Spleen (tissue), 11 donors: ENCODE results near the gene NDE1. TPM values are rescaled to one million over a fixed set of nuclear protein-coding genes. Genes with fewer than 3 reads are reported as not detected.
"Not testable (repeated sequence)": the region's sequence is repeated elsewhere in the genome, so short reads cannot be mapped to it uniquely, and the experiment has no call there.

ENCODE experiments used
- DNase-seq: peaks from one replicate; pipeline ENCODE4 v3.0.0-alpha.2; 2020
- H3K27ac ChIP-seq, 8 donors: fragments of 200-600 bp; sonication (generic) in 7 of 8; 1 replicate in 4 of 8; 2 replicates in 4 of 8; pipeline versions ENCODE4 v1.5.0 to v1.8.0; 2016 to 2021; ENCODE audit warnings: inconsistent platforms in 4 of 8, mild to moderate bottlenecking in 4 of 8, moderate library complexity in 1 of 8
- H3K27me3 ChIP-seq, 7 donors: fragments of 200-600 bp; sonication (generic) in 6 of 7; replicated peaks in 1 of 7; 1 replicate in 4 of 7; 2 replicates in 3 of 7; pipeline versions ENCODE4 v1.5.0 to v1.8.0; 2016 to 2021; ENCODE audit warnings: inconsistent platforms in 3 of 7, mild to moderate bottlenecking in 1 of 7
- H3K36me3 ChIP-seq, 6 donors: fragments of 200-600 bp; sonication (generic) in 5 of 6; 1 replicate in 4 of 6; 2 replicates in 2 of 6; pipeline versions ENCODE4 v1.5.0 to v1.8.0; 2016 to 2021; ENCODE audit warnings: inconsistent platforms in 2 of 6
- H3K4me1 ChIP-seq, 6 donors: fragments of 200-600 bp; sonication (generic) in 5 of 6; 1 replicate in 3 of 6; 2 replicates in 3 of 6; pipeline versions ENCODE4 v1.5.0 to v1.8.0; 2016 to 2021; ENCODE audit warnings: inconsistent platforms in 3 of 6
- H3K4me3 ChIP-seq, 8 donors: fragments of 200-600 bp; sonication (generic) in 7 of 8; 1 replicate in 4 of 8; 2 replicates in 4 of 8; pipeline versions ENCODE4 v1.5.0 to v1.8.0; 2016 to 2021; ENCODE audit warnings: inconsistent platforms in 4 of 8, mild to moderate bottlenecking in 4 of 8, moderate library complexity in 2 of 8
- H3K9me3 ChIP-seq, 8 donors: fragments of 200-600 bp; sonication (generic) in 7 of 8; 1 replicate in 4 of 8; 2 replicates in 4 of 8; pipeline versions ENCODE4 v1.5.0 to v1.8.0; 2016 to 2021; ENCODE audit warnings: inconsistent platforms in 4 of 8
- CTCF ChIP-seq, 11 experiments: fragments of 200-600 bp in 7 of 11; fragments of 450-650 bp in 4 of 11; sonication (generic) in 4 of 11; IDR thresholded peaks in 8 of 11; conservative IDR thresholded peaks in 3 of 11; 1 replicate in 7 of 11; 2 replicates in 4 of 11; pipeline versions ENCODE4 v1.4.0 to v1.8.0; 2016 to 2021; ENCODE audit warnings: antibody characterized with exemption in 11 of 11, inconsistent platforms in 4 of 11, mild to moderate bottlenecking in 1 of 11
- POLR2A ChIP-seq, 3 donors: fragments of 450-650 bp; IDR thresholded peaks; one replicate each; pipeline ENCODE4 v1.5.1; 2017; ENCODE audit warnings: antibody characterized with exemption in 3 of 3, mild to moderate bottlenecking in 1 of 3
- POLR2AphosphoS5 ChIP-seq, 3 donors: sonication (generic); formaldehyde crosslinking; IDR thresholded peaks; one replicate each; pipeline ENCODE4 v1.5.1; 2017; ENCODE audit warnings: antibody characterized with exemption in 3 of 3
- WGBS, 5 donors: extraction: QIAGEN DNeasy Blood & Tissue Kit in 3 of 5; methylation state at CpG; one replicate each; pipeline versions ENCODE4 v1.1.5 to v1.1.7; 2013 to 2018; 5-methylcytosine and 5-hydroxymethylcytosine counted together
- intact Hi-C: fragments of 100-400 bp; cut with DNase I; formaldehyde crosslinking; loops from one replicate; pipeline ENCODE4 v1.15.0; 2023; ENCODE audit warnings: low total_unique reads
- polyA plus RNA-seq, 3 donors: library from polyadenylated mRNA; stranded (reverse); fragments of 200-250 nt; gene quantifications; one replicate each; pipeline ENCODE4 v1.2.1, GENCODE V29; 2013
- total RNA-seq, 7 donors: library from RNA; depleted of rRNA in 3 of 7; stranded (reverse); fragments of >200 nt in 3 of 7; fragmentation: NEBNext Ultra II Directional in 4 of 7; extraction: Animal tissue kit (Norgen Biotek cat#: 25700) in 4 of 7; gene quantifications; one replicate each; pipeline versions ENCODE4 v1.1.0 to v1.2.1, GENCODE V29; 2016 to 2021
- donor health status: healthy with polysubstance abuse.
- donor health status: DM: no; HTN: no; CAD: no; lungs with moderate emphysema.
- donor health status: DM: no; HTN: no; CAD: no.
- donor health status: Bipolar disorder and iron deficiency.
- donor health status: healthy.
- donor health status: DM: no; HTN: no; CAD: no.
- donor health status: DM: yes; HTN: yes; CAD: no.

The NDE1 gene
- total and polyA plus RNA-seq, 10 donors = 8.7 to 69.6 (median 57.5) TPM

- intact Hi-C loops = no loop called here
- no peak overlapping the region for H3K4me3 ChIP-seq
- peaks cover 7 to 100% (median 68%) of the 10 kb centered on the region in 6 donors for H3K36me3 ChIP-seq
- TF ChIP-seq POLR2A (IDR thresholded peaks at IDR 0.05) (no peak), CTCF (IDR thresholded peaks at IDR 0.05 in 8 of 11, conservative IDR thresholded peaks at IDR 0.05 in 3 of 11) (no peak), POLR2AphosphoS5 (IDR thresholded peaks at IDR 0.05) (no peak)
- H3K27ac ChIP-seq = no peak overlapping the region
- WGBS, 5 donors = 85 to 94% (median 90%) methylated on average over 18 of the region's 18 CpGs
- no peaks in the 10 kb centered on the region for H3K27me3 ChIP-seq
- H3K9me3 ChIP-seq = no peaks in the 10 kb centered on the region
- peaks cover 0 to 26% (median 5%) of the 10 kb centered on the region in 6 donors for H3K4me1 ChIP-seq
- peak; percentile 13 for DNase-seq
These were observed 17.2 kb downstream of the NDE1 start for GRCh38 chr16:15667091-15667742.

DNA sequence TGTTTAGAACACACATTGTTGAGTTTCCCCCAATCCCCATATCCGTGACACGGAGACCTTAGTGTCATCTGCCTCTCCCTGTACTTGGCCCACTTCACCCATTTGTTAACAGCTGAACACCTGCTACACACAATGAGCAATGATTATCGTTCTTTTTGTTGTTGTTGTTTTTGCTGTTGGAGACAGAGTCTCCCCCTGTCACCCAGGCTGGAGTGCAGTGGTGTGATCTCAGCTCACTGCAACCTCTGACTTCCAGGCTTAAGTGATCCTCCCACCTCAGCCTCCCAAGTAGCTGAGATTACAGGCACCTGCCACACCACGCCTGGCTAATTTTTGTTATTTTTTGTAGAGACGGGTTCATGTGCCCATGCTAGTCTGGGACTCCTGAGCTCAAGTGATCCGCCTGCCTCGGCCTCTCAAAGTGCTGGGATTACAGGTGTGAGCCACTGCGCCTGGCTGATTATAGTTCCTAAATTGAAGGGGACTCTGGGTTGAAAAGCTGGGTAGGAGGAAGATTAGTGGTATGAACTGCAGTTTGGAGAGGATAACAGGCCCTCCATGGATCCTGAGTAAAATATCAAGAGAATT lies 21.6 kb downstream of the NDE1 start:
- intact Hi-C loops = no loop called here
- Histone ChIP-seq H3K27me3 (no peaks in the 10 kb centered on the region), H3K9me3 (no peaks in the 10 kb centered on the region), H3K36me3 (peaks cover 2 to 96% (median 53%) of the 10 kb centered on the region in 6 donors), H3K4me3 (peak overlapping the region in 1 of 8 donors; percentile 51), H3K4me1 (peaks cover 9 to 49% (median 22%) of the 10 kb centered on the region in 6 donors), H3K27ac (peak overlapping the region; percentile 72 to 95 (median 92))
- WGBS, 5 donors = 92 to 98% (median 95%) methylated on average over 8 of the region's 8 CpGs
- TF ChIP-seq POLR2AphosphoS5 (IDR thresholded peaks at IDR 0.05) = no peak
- TF ChIP-seq CTCF (IDR thresholded peaks at IDR 0.05 in 8 of 11, conservative IDR thresholded peaks at IDR 0.05 in 3 of 11) = no peak
- TF ChIP-seq POLR2A (IDR thresholded peaks at IDR 0.05) = no peak
- DNase-seq = no peak

DNA sequence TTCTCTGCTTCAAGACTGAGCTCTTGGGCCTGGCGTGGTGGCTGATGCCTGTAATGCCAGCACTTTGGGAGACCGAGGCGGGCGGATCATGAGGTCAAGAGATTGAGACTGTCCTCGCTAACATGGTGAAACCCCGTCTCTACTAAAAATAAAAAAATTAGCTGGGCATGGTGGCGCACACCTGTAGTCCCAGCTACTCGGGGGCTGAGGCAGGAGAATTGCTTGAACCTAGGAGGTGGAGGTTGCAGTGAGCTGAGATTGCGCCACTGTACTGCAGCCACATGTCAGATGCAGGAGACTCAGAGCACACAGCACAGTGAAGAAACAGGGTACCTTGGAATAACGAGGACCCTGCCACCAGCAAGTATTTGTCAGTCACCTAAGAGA lies 22.1 kb downstream of the NDE1 start:
- peak overlapping the region in 1 of 8 donors; percentile 51 for H3K4me3 ChIP-seq
- peaks cover 2 to 96% (median 49%) of the 10 kb centered on the region in 6 donors for H3K36me3 ChIP-seq
- peak overlapping the region; percentile 72 to 95 (median 92) for H3K27ac ChIP-seq
- intact Hi-C loops, H3K27me3 ChIP-seq, DNase-seq, H3K9me3 ChIP-seq: not testable (repeated sequence)
- 76 to 92% (median 83%) methylated on average over 10 of the region's 10 CpGs for WGBS, 5 donors
- peaks cover 9 to 49% (median 22%) of the 10 kb centered on the region in 6 donors for H3K4me1 ChIP-seq

DNA sequence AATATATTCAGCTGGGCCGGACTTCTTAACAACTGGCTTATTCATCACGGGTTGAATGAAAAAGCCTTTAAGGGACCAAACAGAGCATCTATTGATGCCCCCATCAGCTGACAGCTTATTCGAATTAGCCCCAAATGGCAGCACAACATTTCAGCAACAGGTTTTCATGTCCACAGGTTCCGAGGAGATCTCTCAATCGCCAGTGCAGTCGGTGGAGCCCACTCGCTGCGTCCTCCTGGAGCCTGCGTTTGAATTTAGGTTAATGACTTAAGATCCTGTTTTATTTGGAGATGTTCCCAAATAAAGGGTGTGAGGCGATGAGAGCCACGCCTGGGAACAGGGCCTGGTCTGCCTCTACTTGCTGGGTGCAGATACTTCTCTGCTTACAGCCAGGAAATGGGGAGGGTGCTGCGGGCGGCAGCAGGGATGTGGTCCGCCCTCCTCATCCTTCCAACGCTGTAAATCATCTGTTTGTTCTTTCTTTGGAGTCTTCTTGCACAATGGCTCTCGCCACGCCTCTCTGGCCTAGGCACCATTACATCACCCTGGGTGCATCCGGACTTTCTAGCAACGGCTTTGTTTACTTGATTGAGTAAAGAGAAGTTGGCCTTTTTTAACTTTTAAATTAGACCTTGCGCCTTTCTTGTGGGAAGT lies 22.6 kb downstream of the NDE1 start:
- Histone ChIP-seq H3K27me3 (no peaks in the 10 kb centered on the region), H3K27ac (peak overlapping the region; percentile 72 to 95 (median 92)), H3K4me3 (peak overlapping the region in 1 of 8 donors; percentile 51), H3K4me1 (peaks cover 9 to 49% (median 22%) of the 10 kb centered on the region in 6 donors), H3K9me3 (no peaks in the 10 kb centered on the region), H3K36me3 (peaks cover 0 to 96% (median 47%) of the 10 kb centered on the region in 6 donors)
- intact Hi-C loops = no loop called here
- peak; percentile 93 for DNase-seq
- TF ChIP-seq CTCF (IDR thresholded peaks at IDR 0.05 in 8 of 11, conservative IDR thresholded peaks at IDR 0.05 in 3 of 11) = no peak
- no peak for TF ChIP-seq POLR2A (IDR thresholded peaks at IDR 0.05)
- peak; percentile 61 to 93 (median 87) for TF ChIP-seq POLR2AphosphoS5 (IDR thresholded peaks at IDR 0.05)
- WGBS, 5 donors = 18 to 24% (median 21%) methylated on average over 20 of the region's 20 CpGs
